Prostate gland (tissue), 2 donors: Measurements from ENCODE around the gene TOM1L2.

ENCODE experiments used
- CTCF ChIP-seq, 4 experiments: fragments of 200-600 bp in 2 of 4; fragments of 450-650 bp in 2 of 4; sonication (generic) in 2 of 4; IDR thresholded peaks; 1 replicate in 3 of 4; 2 replicates in 1 of 4; pipeline ENCODE4 v1.5.1; 2016 to 2019; ENCODE audit warnings: antibody characterized with exemption in 4 of 4, mild to moderate bottlenecking in 2 of 4, moderate library complexity in 2 of 4
- POLR2A ChIP-seq: fragments of 450-650 bp; IDR thresholded peaks from one replicate; pipeline ENCODE4 v1.6.1; 2016; ENCODE audit warnings: antibody characterized with exemption, mild to moderate bottlenecking
- POLR2AphosphoS5 ChIP-seq: sonication (generic); formaldehyde crosslinking; IDR thresholded peaks from one replicate; pipeline ENCODE4 v1.6.1; 2017; ENCODE audit warnings: antibody characterized with exemption

GRCh38 chr17:17987901-17988300 lies 15.7 kb upstream of the TOM1L2 start:
- TF ChIP-seq POLR2AphosphoS5 (no peak), CTCF (IDR thresholded peaks at IDR 0.05) (no peak), POLR2A (no peak)
